ENCODE measurements around the gene MRGPRF.

MRGPRF gene, protein sequence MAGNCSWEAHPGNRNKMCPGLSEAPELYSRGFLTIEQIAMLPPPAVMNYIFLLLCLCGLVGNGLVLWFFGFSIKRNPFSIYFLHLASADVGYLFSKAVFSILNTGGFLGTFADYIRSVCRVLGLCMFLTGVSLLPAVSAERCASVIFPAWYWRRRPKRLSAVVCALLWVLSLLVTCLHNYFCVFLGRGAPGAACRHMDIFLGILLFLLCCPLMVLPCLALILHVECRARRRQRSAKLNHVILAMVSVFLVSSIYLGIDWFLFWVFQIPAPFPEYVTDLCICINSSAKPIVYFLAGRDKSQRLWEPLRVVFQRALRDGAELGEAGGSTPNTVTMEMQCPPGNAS

DNA sequence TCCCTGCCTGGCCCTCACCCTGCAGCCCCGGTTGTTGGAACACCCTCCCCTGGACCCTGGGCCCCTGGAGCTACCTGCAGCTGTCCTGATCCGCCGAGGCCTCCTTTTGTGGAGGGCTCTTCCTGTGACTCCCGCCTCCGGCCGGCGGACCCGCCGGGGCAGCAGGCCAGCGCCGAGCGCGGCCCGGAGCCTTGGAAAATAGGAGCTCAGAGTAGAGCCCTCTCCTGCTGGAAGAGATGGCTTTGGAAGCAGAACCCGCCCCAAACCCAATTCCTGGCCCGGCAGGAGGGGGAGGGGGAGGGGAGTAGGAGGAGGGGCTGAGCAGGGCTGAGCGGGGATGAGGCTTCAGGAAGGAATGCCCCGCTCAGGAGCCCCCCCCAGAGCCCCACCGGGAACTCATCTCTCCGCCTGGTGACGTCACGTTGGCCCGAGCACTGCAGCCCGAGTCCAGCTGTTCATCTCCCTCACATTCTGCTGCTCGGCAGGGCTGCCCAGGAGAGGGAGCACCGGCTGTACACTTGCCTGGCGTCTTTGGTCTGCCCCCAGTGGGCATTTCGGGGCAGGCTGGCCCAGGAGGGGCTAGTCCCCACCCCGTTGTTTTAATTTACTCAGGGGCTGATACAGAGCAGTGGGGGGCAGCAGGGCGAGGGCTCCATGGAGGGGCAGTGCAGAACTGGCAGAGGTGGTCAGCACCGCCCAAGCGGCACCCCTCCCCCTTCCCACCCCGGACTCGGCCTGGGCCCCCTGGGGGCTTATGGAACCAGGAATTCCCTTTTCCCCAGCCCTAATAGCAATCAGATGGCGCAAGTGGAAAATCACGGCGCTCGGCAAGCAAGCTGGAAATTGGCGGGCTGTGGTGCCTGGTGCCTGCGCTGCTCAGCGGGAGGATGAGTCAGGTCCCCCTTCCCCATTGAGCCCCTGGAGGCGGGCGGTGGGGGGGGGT, at the start of gene MRGPRF:
Gene MRGPRF, minus strand, starts transcription at position 238 of the 943 bp plus-strand sequence. CDS start 3,345 bp downstream, outside the sequence.
- peak in 2 of 3 experiments; percentile 59 to 67 for DNase-seq

DNA sequence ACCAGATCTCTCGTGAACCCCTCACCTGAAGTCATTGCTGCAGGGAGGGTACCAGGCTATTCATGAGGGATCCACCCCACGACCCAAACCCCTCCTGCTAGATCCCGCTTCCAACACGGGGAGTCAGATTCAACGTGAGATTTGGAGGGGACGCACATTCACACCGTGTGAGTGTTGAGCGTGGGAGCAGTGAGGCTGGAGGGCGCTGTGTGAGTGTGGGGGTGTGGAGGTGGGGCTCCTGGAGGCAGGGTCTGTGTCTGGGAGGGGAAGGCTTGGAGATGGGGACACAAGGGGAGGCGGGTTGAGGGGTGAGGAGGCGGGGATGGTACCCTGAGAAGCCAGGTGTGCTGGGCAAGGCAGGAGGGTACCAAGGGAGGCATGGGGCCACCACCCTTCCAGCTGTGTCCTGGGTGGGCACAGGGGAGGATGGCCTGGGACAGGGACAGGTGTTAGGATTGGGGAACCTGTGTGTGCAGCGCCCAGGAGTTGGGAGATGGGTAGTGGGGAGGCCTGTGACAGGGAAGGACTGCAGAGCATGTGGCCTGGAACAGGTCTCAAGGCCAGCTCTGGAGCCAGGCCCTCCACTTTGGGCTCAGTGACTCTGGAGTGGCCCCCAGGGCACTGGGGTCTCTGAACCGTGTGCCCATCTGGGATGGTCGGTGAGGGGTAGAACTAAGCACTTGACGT, 49.3 kb upstream of the MRGPRF start:
- DNase-seq = no peak

DNA sequence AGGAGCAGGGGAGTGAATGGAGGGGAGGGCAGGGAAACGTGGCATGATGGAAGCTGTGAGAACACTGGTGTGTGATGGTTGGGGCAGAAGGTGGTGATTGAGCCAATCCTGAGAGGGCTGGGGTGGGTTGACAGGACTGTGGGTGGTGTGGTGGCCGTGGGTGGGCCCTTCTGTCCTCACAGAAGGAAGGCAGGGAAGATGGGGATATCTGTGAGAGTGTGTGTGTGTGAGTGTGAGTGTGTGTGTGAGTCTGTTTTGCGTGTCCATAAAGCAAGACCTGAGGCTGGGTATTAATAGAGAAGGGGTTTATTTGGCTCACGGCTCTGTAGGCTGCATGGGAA, 48.6 kb upstream of the MRGPRF start:
- no peak for DNase-seq

DNA sequence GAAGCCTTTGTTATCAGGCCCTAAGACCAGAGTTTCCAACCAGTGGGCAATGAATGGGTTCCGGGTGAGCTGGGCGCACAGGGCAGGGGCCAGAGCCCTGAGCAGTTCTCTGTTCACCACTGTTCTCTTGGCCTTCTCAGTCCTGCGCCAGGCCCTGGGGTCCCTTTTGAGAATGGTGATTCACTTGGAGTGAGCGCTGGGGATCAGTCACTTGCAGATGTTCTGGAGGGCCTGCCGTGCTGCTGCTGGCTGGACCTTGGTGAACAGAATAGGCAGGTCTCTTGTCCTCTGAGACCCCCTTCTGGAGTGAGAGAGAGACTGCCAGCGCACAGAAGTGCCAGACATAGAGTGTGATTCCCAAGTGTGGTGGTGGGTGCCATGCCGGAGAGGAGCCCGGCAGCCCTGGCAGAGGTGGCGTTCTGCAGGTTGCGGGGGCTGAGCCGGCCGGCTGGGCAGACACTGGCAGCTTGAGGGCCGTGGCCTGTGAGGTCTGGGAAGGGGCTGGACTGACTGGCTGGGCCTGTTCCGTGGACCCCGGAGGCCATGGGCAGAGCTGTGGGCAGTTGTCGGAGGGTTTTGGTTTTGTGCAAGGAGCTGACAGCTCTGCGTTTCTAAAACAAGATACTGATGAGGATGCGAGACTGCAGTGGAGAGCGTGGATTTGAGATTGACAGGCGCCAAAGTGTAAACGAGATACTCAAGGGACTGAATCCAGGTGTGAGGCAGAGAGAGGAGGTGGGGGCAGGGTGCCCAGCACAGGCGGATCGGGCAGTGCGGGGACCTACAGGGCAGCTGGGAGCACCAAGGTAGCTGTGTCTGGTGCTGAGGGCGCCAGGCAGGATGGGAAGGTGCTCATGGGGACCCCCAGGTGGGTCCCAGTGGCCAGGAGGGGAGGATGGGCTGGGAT, 48.0 kb upstream of the MRGPRF start:
- DNase-seq = no peak

DNA sequence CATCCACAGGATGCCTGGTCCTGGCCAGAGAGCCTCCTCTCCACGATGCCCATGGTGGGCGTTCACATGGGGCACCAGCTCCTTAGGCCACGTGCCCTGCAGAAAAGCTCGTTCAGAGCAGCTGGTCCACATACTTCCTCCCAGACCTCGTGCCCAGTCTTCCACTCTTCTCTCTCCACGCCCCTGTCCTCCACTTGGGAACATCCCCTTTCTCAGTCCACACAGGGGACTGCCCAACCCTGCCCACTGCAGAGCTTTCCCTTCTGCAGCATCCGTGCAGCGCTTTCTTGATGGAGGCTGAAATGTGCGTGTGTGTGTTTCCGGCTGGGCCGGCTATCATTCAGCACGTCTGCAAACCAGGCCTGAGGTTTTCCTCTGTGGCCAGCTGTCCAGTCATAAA, 46.9 kb upstream of the MRGPRF start:
- DNase-seq = no peak

DNA sequence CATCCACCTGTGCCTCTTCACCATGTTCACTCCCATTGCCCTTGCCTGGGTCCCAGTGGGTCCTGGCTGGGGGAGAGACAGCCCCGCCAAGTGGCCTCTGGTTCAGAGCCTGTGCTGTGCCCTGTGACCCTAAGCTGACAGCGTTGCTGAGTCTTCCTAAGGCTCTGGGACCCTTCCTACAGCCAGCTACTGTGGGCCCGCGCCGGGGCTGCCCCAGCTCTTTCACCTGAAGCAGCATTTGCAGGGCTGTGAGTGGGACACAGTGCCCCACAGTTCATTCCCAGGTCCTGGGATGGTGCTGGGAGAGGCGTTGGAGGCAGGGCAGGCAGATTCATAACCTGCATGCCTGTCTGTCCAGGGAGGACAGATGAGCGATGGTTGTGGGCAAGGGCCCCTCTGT, 46.4 kb upstream of the MRGPRF start:
- DNase-seq = no peak

DNA sequence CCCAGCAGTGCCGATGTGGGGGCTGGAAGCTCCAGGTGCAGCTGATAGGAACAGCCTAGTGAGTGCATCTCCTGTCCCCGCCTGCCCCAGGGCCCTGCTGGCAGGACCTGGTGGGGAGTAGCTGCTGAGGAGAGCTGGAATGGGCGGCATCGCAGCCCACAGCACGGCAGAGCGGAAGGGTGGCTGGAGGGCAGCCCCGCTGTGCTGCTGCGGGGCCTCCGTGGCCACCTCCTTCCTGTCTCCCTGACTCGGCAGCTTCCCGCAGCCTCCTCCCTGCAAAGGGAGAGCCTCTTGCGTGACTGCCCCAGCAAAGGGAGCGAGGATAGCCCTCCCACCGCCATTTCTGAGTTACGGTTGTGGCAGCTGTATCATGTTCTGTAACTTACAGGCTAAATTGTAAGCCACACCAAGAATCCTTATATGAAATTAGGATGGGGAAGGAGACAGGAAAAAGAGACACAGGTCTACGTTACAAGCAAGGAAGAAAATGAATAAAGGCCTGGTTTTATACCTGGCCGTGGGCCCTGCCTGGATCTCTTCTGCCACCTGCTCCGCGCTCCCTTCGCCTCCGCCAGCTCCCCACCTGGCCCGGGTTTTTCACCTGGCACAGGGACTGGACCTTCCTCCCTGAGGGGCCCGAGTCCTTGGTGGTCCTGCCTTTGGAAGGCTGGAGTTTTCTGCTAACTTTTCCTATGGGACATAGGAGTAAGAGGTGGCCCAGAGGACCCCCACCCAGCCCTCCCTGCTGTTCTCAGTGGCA, 45.6 kb upstream of the MRGPRF start:
- no peak for DNase-seq

DNA sequence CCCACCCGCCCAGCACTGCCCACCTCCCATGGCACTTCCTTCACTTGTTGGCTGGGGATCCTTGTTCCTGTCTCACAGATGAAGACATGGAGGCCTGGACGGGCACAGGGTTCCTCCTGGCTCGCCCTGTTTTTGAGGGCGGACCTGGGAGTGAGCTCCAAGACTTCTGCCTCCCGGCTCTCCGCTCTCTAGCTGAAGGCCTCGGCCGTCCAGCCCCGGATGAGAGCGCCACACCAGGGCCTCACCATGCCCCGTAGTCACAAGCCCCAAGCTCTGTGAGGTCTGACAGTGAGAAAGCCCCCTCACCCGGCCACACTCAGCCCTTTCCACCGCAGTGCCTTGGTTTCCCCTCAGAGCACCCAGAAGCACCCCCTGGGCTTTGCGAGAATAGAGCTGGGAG, 44.8 kb upstream of the MRGPRF start:
- DNase-seq = no peak

DNA sequence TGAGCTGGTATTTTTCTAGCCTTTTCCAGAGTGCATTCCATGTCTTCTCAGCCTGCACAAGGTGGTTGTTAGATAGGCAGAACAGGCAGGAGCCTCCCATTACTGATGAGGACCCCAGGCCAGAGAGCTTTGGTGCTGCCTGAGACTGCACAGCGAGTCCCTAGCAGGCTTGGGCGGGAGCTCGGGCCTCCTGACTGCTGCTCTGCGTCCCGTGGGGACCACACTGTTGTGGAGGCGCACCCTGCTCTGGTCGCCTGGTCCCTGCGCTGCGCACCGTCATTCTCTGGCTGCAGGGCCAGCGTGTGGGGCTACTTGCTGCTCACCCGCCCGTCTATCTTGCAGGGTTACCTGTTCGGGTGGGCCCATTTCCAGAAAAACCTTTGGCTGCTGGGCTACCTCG, 44.2 kb upstream of the MRGPRF start:
- no peak for DNase-seq

DNA sequence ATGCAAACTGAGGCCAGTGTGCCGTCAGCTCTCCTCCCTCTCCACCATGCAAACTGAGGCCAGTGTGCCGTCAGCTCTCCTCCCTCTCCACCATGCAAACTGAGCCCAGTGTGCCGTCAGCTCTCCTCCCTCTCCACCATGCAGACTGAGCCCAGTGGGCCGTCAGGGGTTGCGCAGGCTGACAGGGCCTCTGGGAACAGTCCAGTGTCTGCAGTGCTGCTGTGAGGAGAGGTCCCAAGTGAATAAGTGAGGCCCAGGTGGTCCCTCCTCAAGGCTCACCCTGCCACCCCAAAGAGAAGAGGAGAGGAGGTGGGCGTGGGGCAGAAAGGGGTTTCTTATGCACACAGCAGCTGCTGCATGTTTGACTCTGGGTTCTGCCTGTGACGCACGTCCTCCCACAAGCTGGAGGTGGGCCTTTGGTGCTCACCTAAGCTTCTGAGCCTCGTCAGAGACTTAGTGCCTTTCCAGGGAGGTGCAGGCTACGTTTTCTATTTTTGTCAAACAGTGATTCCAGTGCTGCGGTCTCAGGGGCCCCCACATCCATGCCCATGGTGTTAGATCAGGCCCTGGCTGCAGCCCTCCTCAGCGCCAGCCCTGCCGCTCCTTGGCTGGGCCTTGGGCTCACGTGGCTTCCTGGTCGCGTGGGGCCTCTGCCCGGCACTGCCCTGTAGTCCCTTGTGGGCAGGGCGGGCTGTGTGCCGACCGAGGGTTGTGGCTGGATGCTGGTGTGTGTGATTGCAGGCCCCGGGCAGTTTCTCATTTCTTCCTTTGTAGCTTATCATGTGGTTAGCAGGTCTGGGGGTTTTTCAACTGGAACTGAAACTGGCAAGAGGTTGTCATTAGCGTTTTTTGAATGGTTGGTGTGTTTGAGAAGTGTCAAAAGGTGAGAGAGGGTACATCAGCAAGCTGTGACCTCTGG, 42.8 kb upstream of the MRGPRF start:
- no peak for DNase-seq

DNA sequence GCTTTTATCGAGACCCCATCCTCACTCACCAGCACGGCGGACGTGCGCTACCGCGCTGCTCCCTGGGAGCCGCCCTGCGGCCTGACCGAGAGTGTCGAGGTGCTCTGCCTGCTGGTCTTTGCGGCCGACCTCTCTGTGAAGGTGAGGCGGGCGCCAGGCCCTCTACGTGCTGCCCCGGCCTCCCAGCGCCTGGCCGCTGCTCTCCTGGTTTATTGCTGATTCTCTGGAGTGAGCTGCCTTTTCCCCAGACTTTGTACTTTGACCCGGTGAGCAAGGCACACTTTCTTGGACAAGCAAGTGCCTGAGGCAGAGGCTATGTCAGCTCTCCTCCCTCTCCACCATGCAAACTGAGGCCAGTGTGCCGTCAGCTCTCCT, 42.2 kb upstream of the MRGPRF start:
- no peak for DNase-seq

DNA sequence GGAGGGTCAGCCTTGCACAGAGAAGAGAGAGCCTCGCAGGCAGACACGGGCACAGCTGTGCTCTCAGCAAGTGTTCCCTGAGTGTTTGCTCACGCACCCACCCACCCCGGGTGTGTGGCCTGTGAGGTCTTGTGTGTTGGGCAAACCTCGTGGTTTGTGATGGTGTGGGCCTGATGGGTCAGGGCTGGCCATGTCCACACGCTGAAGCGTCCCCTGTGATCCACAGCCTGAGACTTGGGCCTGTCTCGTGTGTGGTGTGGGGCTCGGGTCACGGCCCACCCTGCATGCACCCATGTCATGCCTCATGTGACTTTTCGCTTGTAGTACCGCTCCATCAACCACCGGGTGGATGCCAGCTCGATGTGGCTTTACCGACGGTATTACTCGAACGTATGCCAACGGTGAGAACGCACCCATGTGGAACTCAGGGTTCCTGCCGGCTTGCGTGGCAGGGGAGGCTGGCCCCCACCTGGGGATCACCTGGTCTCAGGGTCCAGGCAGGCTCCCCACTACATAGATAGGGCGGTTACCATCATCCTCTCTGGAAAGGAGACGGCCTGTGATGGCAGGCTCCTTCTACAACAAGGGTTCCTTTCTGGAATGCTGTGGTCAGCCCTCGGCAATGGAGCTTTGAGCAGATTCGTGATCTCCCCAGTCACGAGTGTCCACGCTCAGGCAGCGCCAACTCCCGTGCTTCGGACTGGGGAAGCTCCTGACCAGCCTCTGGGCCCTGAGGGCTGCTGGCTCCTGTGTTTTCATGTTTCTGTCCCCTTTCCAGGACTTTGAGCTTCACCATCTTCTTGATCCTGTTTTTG, 41.6 kb upstream of the MRGPRF start:
- no peak for DNase-seq

DNA sequence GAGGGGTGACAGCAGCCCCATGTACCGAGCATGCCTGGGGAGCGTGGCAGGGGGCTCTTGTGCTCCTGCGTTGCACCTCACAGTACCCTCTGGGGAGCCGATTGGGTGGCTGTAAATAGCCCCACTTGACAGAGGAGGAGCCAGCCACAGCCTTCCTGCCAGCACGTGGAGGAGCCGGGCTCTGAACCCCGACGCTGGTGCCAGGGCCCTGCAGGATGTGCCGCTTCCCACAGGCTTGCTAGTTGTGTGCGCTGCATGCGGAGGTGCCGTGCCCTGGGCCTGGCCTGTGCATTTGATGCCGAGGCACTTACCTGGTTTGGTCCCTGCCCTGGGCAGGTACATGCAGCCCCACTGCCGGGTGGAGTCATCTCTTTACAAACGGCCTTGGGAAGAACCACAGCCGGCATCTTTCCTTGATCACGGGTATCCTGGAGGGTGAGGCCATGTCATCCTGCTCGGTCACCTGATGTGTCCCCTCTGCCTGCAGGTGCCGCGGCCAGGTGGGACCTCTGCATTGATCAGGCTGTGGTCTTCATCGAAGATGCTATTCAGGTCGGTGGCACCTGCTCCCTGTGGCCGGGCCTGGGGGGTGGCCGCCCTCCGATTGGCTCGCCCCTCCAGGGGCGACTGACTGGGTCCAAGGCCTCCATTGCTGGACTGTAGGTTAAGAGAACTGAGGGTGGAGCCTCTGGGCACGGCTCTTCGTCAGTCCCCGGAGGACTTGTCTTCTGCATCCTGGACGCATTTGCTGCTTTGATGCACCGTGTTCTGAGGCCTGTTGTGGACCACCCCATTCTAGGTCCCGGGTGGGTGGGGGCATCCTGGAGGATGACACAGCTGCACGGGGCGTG, 40.7 kb upstream of the MRGPRF start:
- DNase-seq = no peak

DNA sequence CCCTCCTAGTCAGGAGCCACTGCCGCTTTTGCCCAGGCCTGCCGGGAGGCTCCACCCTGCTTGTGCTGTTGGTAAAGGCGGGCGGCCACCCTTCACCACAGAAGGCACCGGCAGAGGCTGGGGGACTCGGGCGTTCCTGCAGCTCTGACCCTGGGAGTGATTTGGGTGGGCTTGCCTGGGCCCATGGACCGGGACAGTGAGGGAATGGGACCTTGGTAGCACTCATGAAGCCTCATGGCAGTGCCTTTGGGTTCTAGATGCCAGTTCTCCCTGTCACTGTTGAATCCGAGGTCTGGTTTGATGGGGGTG, 40.1 kb upstream of the MRGPRF start:
- DNase-seq = no peak

DNA sequence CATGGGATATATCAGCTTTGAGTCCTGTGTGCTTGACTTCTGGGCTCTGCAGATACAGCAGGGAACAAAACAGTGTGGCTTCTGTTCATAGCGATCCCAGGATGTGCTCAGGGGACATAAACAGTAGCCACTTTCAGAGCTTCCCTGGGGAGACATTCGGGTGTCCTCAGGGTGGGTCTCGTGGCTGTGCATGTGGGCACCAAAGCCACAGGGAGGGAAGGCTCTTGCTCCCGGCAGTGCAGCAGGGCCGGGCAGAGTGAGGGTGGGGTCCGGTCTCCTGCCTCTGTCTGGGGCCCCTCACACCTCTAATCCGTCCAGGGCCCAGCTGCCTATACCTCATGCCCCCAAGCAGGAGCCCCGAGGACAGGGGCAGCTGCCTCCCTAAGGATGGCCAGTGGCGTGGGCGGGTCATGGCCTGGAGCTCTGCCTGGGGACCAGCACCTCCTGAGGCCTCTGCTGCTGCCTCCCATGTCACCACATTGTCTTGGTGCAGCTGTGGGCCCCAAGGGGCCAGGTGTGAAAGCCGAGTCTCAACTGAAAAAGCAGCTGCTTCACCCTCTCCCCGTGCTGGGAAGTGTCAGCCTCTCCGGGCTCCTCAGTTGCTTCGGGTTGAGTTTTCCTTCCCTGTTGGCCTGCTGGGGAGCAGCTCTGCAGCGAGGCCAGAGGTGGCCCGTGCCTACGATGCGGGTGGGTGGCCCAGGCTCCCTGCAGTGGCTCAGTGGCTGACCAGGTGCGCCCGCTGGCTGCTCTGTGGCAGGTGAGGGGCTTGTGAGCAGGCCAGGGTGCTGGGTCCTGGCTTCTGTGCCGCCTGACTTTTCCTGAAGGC, 39.5 kb upstream of the MRGPRF start:
- DNase-seq = no peak

DNA sequence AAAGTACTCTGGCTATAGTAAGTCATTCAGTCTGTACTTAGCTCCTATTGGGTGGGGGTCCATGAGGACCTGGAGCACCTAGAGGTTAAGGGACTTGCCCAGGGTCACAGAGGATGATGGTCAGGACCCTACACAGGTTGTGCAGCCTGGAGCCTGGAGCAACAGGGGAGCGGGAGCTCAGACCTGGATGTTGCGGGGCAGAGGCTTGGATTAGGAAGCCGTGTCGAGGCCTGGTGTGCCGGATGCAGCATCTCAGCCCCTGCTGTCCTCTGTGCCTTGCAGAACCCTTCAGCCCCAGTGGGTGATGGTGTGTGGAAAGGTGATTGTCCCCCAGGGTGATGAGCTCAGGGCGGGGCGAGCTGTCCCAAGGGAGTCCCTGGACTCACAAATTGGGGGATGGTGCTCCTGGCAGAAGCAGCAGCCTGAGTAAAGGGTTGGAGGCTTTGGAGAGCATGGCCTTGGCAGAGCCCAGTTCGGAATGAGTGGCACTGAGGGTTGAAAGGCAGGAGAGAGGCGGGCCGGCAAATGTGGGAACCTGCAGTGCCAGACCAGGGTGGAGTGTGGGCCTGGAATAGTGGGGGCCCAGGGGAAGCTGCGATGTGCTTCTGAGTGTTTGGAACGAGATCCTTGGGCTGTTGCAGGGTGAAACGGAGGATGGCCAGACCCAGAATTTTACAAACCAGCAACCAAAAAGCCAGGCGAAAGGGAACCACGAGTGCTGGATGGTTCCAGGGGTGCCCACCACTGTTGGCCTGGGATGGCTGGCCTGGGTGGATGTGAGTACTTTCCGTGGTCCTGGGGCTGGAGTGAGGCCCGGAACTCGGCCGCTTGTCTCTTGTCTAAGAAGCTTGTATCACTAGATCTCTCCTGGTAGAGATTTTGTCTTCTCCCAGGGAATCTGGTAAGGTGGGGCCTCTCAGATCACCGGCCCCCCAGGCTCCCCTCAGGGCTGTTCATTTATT, 38.6 kb upstream of the MRGPRF start:
- no peak for DNase-seq
